ENCODE data around the gene FSIP1.

DNA sequence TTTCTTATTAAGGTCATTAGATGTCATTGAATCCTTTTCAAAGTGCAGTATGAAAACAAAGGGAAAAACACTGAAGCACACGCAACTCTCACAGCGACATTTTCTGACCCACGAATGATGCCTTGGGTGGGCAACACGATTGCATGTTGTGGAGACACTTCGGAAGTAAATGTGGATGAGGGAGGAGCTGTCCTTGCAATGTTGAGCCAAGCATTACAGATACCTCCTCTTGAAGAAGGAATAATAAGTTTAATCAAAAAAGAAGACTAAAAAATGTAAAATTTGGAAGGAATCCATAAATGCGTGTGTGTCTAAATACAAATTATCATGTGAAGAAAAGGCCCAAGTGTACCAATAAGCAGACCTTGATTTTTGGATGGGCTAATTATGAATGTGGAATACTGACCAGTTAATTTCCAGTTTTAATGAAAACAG is 184.9 kb downstream of the FSIP1 start:
- no peak for TF ChIP-seq CTCF (IDR thresholded peaks at IDR 0.05)
- TF ChIP-seq POLR2AphosphoS5 (IDR thresholded peaks at IDR 0.05), result peak in 1 of 2 donors; percentile 80
- TF ChIP-seq POLR2A (IDR thresholded peaks at IDR 0.05; ENCODE audit: low read depth), result no peak
